Smooth muscle cell of the pulmonary artery (primary cell): ENCODE data around the gene YPEL3. TPM values are rescaled to one million over a fixed set of nuclear protein-coding genes. Genes with fewer than 3 reads are reported as not detected.

Experiments
- total RNA-seq: library from RNA; depleted of rRNA; stranded (reverse); fragments of >200 nt; gene quantifications from 2 replicates; pipeline ENCODE4 v1.2.3, GENCODE V29; 2014

YPEL3 gene
- total RNA-seq: 13.8 and 27.0 TPM in 2 replicates

GRCh38 chr16:30096105-30096861, at the start of gene YPEL3:
TSS of gene YPEL3 (minus strand) at chr16:30096213. CDS start at chr16:30095482, 731 bp downstream.

GRCh38 chr16:30113031-30113710, 17.2 kb upstream of the YPEL3 start, which contains the start of gene GDPD3:
TSS of gene GDPD3 (minus strand) at chr16:30113537. CDS start at chr16:30113478, 59 bp downstream.

GRCh38 chr16:30091474-30092372, 4.3 kb downstream of the YPEL3 start, which contains the start of gene TBX6:
TSS of gene TBX6 (minus strand) at chr16:30091924. CDS start at chr16:30091193, 731 bp downstream.

GRCh38 chr16:30075503-30076275, 20.3 kb downstream of the YPEL3 start, which contains the start of gene PPP4C:
TSS of gene PPP4C (plus strand) at chr16:30075994. CDS start at chr16:30076378, 384 bp downstream.

GRCh38 chr16:30065102-30065942, 30.7 kb downstream of the YPEL3 start, which contains the start of gene ALDOA:
TSS of gene ALDOA (plus strand) at chr16:30065760. CDS start at chr16:30066898, 1,138 bp downstream.

Other genes starting within 250 kb of the YPEL3 start
- gene CDIPT, start 233.0 kb downstream of the YPEL3 start, total RNA-seq: 101 and 114 TPM in 2 replicates
- 65.5 and 78.6 TPM in 2 replicates for gene SEZ6L2, start 196.7 kb downstream of the YPEL3 start, total RNA-seq
- gene ASPHD1, start 195.7 kb downstream of the YPEL3 start, total RNA-seq: 8.8 and 12.8 TPM in 2 replicates
- gene KCTD13, start 170.0 kb downstream of the YPEL3 start, total RNA-seq: 7.3 and 12.1 TPM in 2 replicates
- 81.6 and 84.1 TPM in 2 replicates for gene TMEM219, start 134.1 kb downstream of the YPEL3 start, total RNA-seq
- gene TAOK2, start 122.3 kb downstream of the YPEL3 start, total RNA-seq: 57.6 and 60.2 TPM in 2 replicates
- gene HIRIP3, start 100.6 kb downstream of the YPEL3 start, total RNA-seq: 5.6 and 5.9 TPM in 2 replicates
- gene INO80E, start 100.0 kb downstream of the YPEL3 start, total RNA-seq: 15.2 and 23.6 TPM in 2 replicates
- gene DOC2A, start 85.2 kb downstream of the YPEL3 start, total RNA-seq: 0.20 and 0.33 TPM in 2 replicates
- gene C16orf92, start 73.0 kb downstream of the YPEL3 start, total RNA-seq: not detected in 2 replicates
- gene TLCD3B, start 64.9 kb downstream of the YPEL3 start, total RNA-seq: 0.10 and 0.26 TPM in 2 replicates
- gene ALDOA, start 30.5 kb downstream of the YPEL3 start, total RNA-seq: 1,333 and 1,606 TPM in 2 replicates
- 124 and 137 TPM in 2 replicates for gene PPP4C, start 20.2 kb downstream of the YPEL3 start, total RNA-seq
- 0.13 and 0.20 TPM in 2 replicates for gene TBX6, start 4.3 kb downstream of the YPEL3 start, total RNA-seq
- 0.76 and 1.3 TPM in 2 replicates for gene GDPD3, start 17.3 kb upstream of the YPEL3 start, total RNA-seq
- gene MAPK3, start 27.0 kb upstream of the YPEL3 start, total RNA-seq: 36.8 and 39.5 TPM in 2 replicates
- 0.20 and 0.33 TPM in 2 replicates for gene CORO1A, start 87.4 kb upstream of the YPEL3 start, total RNA-seq
- gene BOLA2B, start 97.5 kb upstream of the YPEL3 start, total RNA-seq: 8.5 and 19.2 TPM in 2 replicates
- gene SLX1A, start 97.7 kb upstream of the YPEL3 start, total RNA-seq: 15.0 and 25.2 TPM in 2 replicates
- 2.2 and 4.0 TPM in 2 replicates for gene SULT1A3, start 103.0 kb upstream of the YPEL3 start, total RNA-seq
- 0.59 and 0.73 TPM in 2 replicates for gene NPIPB13, start 152.3 kb upstream of the YPEL3 start, total RNA-seq